Measurements from ENCODE around the gene CDK10.

The CDK10 gene

DNA sequence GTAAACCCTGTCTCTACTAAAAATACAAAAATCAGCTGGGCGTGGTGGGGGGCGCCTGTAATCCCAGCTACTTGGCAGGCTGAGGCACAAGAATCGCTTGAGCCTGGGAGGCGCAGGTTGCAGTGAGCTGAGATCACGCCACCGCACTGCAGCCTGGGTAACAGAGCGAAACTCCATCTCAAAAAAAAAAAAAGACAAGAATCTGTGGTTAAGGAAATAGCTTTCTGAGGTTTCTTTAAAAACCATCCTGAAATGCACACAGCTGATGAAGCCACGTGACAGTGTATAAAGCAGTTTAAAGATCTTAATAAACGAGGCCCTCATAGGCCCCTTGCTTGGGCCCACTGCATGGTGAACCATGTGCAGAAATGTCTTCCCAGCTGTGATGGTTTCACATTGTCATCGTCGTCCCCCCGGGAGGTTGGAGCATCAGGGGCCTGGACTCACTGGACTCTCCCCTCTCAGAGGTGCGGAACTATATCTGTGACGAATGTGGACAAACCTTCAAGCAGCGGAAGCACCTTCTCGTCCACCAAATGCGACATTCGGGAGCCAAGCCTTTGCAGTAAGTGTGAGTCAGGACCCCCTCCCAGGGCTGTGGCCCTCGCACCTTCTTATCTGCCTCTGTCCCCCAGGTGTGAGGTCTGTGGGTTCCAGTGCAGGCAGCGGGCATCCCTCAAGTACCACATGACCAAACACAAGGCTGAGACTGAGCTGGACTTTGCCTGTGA is 51.0 kb downstream of the CDK10 start:
- no peak for DNase-seq

- DNase-seq, result no peak
Measured at GRCh38 chr16:89738072-89738377, 51.5 kb downstream of the CDK10 start.

DNA sequence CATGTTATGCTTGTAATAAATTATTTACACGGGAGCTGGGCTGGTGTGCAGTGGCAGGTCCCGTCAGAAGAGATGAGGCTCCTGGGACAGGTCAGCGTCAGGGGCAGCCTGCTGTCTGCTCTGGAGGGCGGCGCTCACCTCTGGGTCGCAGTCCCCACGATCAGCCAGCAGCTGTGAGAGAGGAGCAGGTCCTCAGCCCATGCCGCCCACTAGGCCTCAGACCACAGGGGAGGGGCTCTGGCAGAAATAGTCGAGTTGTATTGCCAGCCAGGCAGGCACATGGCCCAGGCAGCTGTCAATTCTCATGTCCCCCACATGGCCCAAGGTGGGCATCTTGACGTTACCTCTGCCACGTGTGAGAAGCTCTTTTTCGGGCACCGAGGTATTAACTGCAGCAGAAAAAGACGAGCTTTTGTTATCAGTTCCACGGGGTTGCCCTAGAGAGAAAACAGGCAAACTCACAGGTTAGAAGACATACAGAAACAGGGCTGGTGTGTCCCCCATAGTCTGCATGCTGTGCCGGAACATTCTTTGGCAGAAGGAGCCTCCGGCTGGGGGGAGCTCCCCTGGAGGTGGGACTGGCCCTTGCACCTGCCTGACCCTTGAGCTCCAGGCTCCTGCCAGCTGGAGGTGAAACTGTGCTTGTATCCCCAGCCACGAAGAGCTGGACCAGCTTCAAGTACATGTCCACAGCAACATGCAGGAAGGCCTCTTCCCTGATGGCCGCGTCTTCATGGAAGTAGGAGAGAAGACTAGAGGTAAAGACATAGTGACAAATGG is 52.2 kb downstream of the CDK10 start:
- DNase-seq, result no peak

- no peak for DNase-seq
Measured at GRCh38 chr16:89739383-89739782, 52.9 kb downstream of the CDK10 start.

- no peak for DNase-seq
Measured at GRCh38 chr16:89741342-89742014, 55.0 kb downstream of the CDK10 start.

GRCh38 chr16:89742948-89743347 is 56.5 kb downstream of the CDK10 start:
- DNase-seq, result no peak

- no peak for DNase-seq
Measured at GRCh38 chr16:89744813-89745212, 58.3 kb downstream of the CDK10 start.

Data from C1 segment of cervical spinal cord (tissue), 14 donors.